Activated naive CD4-positive, alpha-beta T cell treated with anti-CD3 and anti-CD28 coated beads, Interleukin-2, amount 10 ng/mL, durations not matched to agents 5 hours and 36 hours (primary cell): Measurements from ENCODE around the gene HIGD2B. TPM values are rescaled to one million over a fixed set of nuclear protein-coding genes. Genes with fewer than 3 reads are reported as not detected.

Source experiments
- total RNA-seq, 2 experiments: library from RNA; stranded (reverse); gene quantifications; one replicate each; pipeline ENCODE4 v1.2.3, GENCODE V29; 2021

The HIGD2B gene
- under 1 TPM; 0.22 to 0.25 TPM for total RNA-seq

GRCh38 chr15:72685925-72686794 is at the start of gene HIGD2B, which contains the start of gene BBS4:
HIGD2B (minus strand) TSS chr15:72686182; CDS start chr15:72676374, 9,808 bp downstream.
BBS4 (plus strand) TSS chr15:72686207; CDS start chr15:72686228, 21 bp downstream.

GRCh38 chr15:72654397-72654796 is 31.6 kb downstream of the HIGD2B start, which contains the start of gene GOLGA6B:
GOLGA6B (plus strand) TSS chr15:72654697; CDS start chr15:72654738, 41 bp downstream.

Other genes starting within 250 kb of the HIGD2B start
- gene ARIH1, start 211.9 kb downstream of the HIGD2B start, total RNA-seq: 100 to 1,000 TPM; 123 to 128 TPM
- gene GOLGA6B, start 31.5 kb downstream of the HIGD2B start, total RNA-seq: not detected
- gene BBS4, start within 50 bp of the HIGD2B start, total RNA-seq: 1 to 10 TPM; 8.4 to 9.3 TPM
- gene ADPGK, start 97.6 kb upstream of the HIGD2B start, total RNA-seq: 10 to 100 TPM; 94.5 to 97.5 TPM